Upper lobe of left lung (tissue), 6 donors: ENCODE results near the gene SEMA4D. TPM values are rescaled to one million over a fixed set of nuclear protein-coding genes. Genes with fewer than 3 reads are reported as not detected.
A peak's percentile ranks its signal among the peaks of the same experiment; 100 is the strongest.
"Not testable (repeated sequence)": the region's sequence is repeated elsewhere in the genome, so short reads cannot be mapped to it uniquely, and the experiment has no call there.

Experiments
- ATAC-seq, 2 donors: fragments of 200-7000 bp; cut with Tn5 transposase; one replicate each; pipeline ENCODE4 v1.9.1; 2022; ENCODE audit warnings: mild to moderate bottlenecking in 2 of 2, moderate library complexity in 2 of 2; ENCODE audit not compliant: low FRiP score in 2 of 2
- DNase-seq, 2 donors: peaks; one replicate each; pipeline ENCODE4 v3.0.0-alpha.2; 2019 to 2020
- H3K27ac ChIP-seq, 4 donors: fragments of 200-600 bp; sonication (generic); one replicate each; pipeline ENCODE4 v1.5.1; 2016 to 2019
- H3K27me3 ChIP-seq, 4 donors: fragments of 200-600 bp; sonication (generic); one replicate each; pipeline ENCODE4 v1.5.1; 2017 to 2019
- H3K36me3 ChIP-seq, 4 donors: fragments of 200-600 bp; sonication (generic); one replicate each; pipeline ENCODE4 v1.5.1; 2016 to 2019
- H3K4me1 ChIP-seq, 4 donors: fragments of 200-600 bp; sonication (generic); one replicate each; pipeline ENCODE4 v1.5.1; 2018 to 2019
- H3K4me3 ChIP-seq, 4 donors: fragments of 200-600 bp; sonication (generic); one replicate each; pipeline ENCODE4 v1.5.1; 2017 to 2019; ENCODE audit warnings: mild to moderate bottlenecking in 2 of 4, moderate library complexity in 1 of 4
- H3K9me3 ChIP-seq, 4 donors: fragments of 200-600 bp; sonication (generic); one replicate each; pipeline ENCODE4 v1.5.1; 2018 to 2019
- CTCF ChIP-seq, 6 experiments: fragments of 450-650 bp in 4 of 6; fragments of 200-600 bp in 2 of 6; sonication (generic) in 2 of 6; IDR thresholded peaks; one replicate each; pipeline ENCODE4 v1.5.1; 2016 to 2019; ENCODE audit warnings: antibody characterized with exemption in 6 of 6
- EP300 ChIP-seq, 4 donors: sonication (generic); formaldehyde crosslinking; IDR thresholded peaks; one replicate each; pipeline ENCODE4 v1.5.1; 2017; ENCODE audit warnings: antibody characterized with exemption in 4 of 4, control low read depth in 2 of 4
- POLR2A ChIP-seq, 4 donors: fragments of 450-650 bp; IDR thresholded peaks; one replicate each; pipeline ENCODE4 v1.5.1; 2016 to 2017; ENCODE audit warnings: antibody characterized with exemption in 4 of 4, mild to moderate bottlenecking in 2 of 4
- POLR2AphosphoS5 ChIP-seq, 2 donors: sonication (generic); formaldehyde crosslinking; IDR thresholded peaks; one replicate each; pipeline ENCODE4 v1.5.1; 2017; ENCODE audit warnings: antibody characterized with exemption in 2 of 2
- WGBS, 2 donors: methylation state at CpG; one replicate each; pipeline ENCODE4 v1.1.5; 2017 to 2018; 5-methylcytosine and 5-hydroxymethylcytosine counted together
- total RNA-seq, 6 donors: library from RNA; depleted of rRNA in 4 of 6; stranded (reverse); fragments of >200 nt in 4 of 6; gene quantifications; one replicate each; pipeline versions ENCODE4 v1.1.0 to v1.2.1, GENCODE V29; 2016 to 2021
- donor health status: DM: no; HTN: no; CAD: no; lungs with moderate emphysema.
- donor health status: DM: no; HTN: yes; CAD: no; lungs with severe emphysema.

SEMA4D gene
- total RNA-seq, 6 donors from 2014 or later = 24.6 to 61.3 (median 41.8) TPM

GRCh38 chr9:89482056-89482851, 15.7 kb downstream of the SEMA4D start:
- DNase-seq (no peak), ATAC-seq (no peak)
- no peak overlapping the region for H3K27ac ChIP-seq
- H3K27me3 ChIP-seq = no peaks in the 10 kb centered on the region
- peaks cover 0 to 16% (median 6%) of the 10 kb centered on the region in 4 donors for H3K4me1 ChIP-seq
- H3K4me3 ChIP-seq = no peak overlapping the region
- no peaks in the 10 kb centered on the region for H3K9me3 ChIP-seq
- WGBS, 2 donors = 55 to 71% methylated on average over 11 to 15 of the region's 15 CpGs
- no peaks in the 10 kb centered on the region for H3K36me3 ChIP-seq
- TF ChIP-seq CTCF (IDR thresholded peaks at IDR 0.05) (no peak), POLR2A (IDR thresholded peaks at IDR 0.05) (no peak), POLR2AphosphoS5 (IDR thresholded peaks at IDR 0.05) (no peak), EP300 (IDR thresholded peaks at IDR 0.05) (no peak)

GRCh38 chr9:89481538-89481915, 16.4 kb downstream of the SEMA4D start:
- no peaks in the 10 kb centered on the region for H3K27me3 ChIP-seq
- no peaks in the 10 kb centered on the region for H3K9me3 ChIP-seq
- H3K4me3 ChIP-seq = no peak overlapping the region
- no peak for DNase-seq
- no peak overlapping the region for H3K27ac ChIP-seq
- 82 to 86% methylated on average over 11 of the region's 11 CpGs for WGBS, 2 donors
- H3K36me3 ChIP-seq = no peaks in the 10 kb centered on the region
- ATAC-seq = no peak
- peaks cover 0 to 19% (median 7%) of the 10 kb centered on the region in 4 donors for H3K4me1 ChIP-seq
- TF ChIP-seq POLR2AphosphoS5 (IDR thresholded peaks at IDR 0.05) = no peak
- no peak for TF ChIP-seq EP300 (IDR thresholded peaks at IDR 0.05)
- TF ChIP-seq CTCF (IDR thresholded peaks at IDR 0.05) = no peak
- no peak for TF ChIP-seq POLR2A (IDR thresholded peaks at IDR 0.05)

- H3K4me3 ChIP-seq = no peak overlapping the region
- TF ChIP-seq POLR2A (IDR thresholded peaks at IDR 0.05) = no peak
- no peak for TF ChIP-seq CTCF (IDR thresholded peaks at IDR 0.05)
- TF ChIP-seq POLR2AphosphoS5 (IDR thresholded peaks at IDR 0.05) = no peak
- TF ChIP-seq EP300 (IDR thresholded peaks at IDR 0.05) = no peak
- H3K9me3 ChIP-seq = no peaks in the 10 kb centered on the region
- DNase-seq (no peak), ATAC-seq (no peak)
- H3K27me3 ChIP-seq = no peaks in the 10 kb centered on the region
- H3K36me3 ChIP-seq = no peaks in the 10 kb centered on the region
- peaks cover 0 to 19% (median 7%) of the 10 kb centered on the region in 4 donors for H3K4me1 ChIP-seq
- peak overlapping the region in 1 of 4 donors; percentile 39 for H3K27ac ChIP-seq
- 68 to 81% methylated on average over 11 to 15 of the region's 15 CpGs for WGBS, 2 donors
These were observed 16.9 kb downstream of the SEMA4D start for GRCh38 chr9:89480825-89481537.

GRCh38 chr9:89480372-89480771, 17.5 kb downstream of the SEMA4D start:
- peak in 1 of 2 donors; percentile 67 for DNase-seq
- H3K9me3 ChIP-seq, ATAC-seq, H3K27me3 ChIP-seq, H3K4me3 ChIP-seq, H3K36me3 ChIP-seq, H3K27ac ChIP-seq: not testable (repeated sequence)
- H3K4me1 ChIP-seq = peaks cover 0 to 19% (median 7%) of the 10 kb centered on the region in 4 donors
- 92 to 100% methylated on average over 1 to 27 of the region's 27 CpGs for WGBS, 2 donors

GRCh38 chr9:89479669-89480011, 18.3 kb downstream of the SEMA4D start:
- not testable (repeated sequence) for H3K4me3 ChIP-seq, DNase-seq, H3K27ac ChIP-seq, ATAC-seq, H3K36me3 ChIP-seq, H3K27me3 ChIP-seq, H3K9me3 ChIP-seq
- H3K4me1 ChIP-seq = peaks cover 0 to 19% (median 7%) of the 10 kb centered on the region in 4 donors
- 94 to 95% methylated on average over 9 to 13 of the region's 17 CpGs for WGBS, 2 donors
- TF ChIP-seq POLR2A (IDR thresholded peaks at IDR 0.05) = peak in 1 of 4 donors; percentile 25
